GM23338 (cell line): ENCODE data around the gene GPR35.

Experiments used
- CTCF ChIP-seq, 2 experiments: fragments of 200-600 bp in 1 of 2; sonication (generic) in 1 of 2; conservative IDR thresholded peaks; 2 replicates each; pipeline versions ENCODE4 v1.5.1 to v1.6.1; 2016 to 2017; ENCODE audit warnings: antibody characterized with exemption in 2 of 2, low read depth in 2 of 2, mild to moderate bottlenecking in 2 of 2, moderate library complexity in 1 of 2
- EZH2 ChIP-seq: fragments of 200-600 bp; sonication (generic); IDR thresholded peaks from one replicate; pipeline ENCODE4 v1.8.0; 2017; ENCODE audit warnings: antibody characterized with exemption, mild to moderate bottlenecking, low read depth; ENCODE audit not compliant: unreplicated experiment
- EZH2phosphoT487 ChIP-seq: fragments of 200-600 bp; sonication (generic); IDR thresholded peaks from one replicate; pipeline ENCODE4 v1.8.1; 2018; ENCODE audit warnings: antibody characterized with exemption; ENCODE audit not compliant: unreplicated experiment
- JUNB ChIP-seq: IDR thresholded peaks from one replicate; pipeline ENCODE4 v1.6.1; 2016; ENCODE audit warnings: antibody characterized with exemption; ENCODE audit not compliant: unreplicated experiment
- NANOG ChIP-seq: IDR thresholded peaks from 2 replicates; pipeline ENCODE4 v1.6.1; 2016; ENCODE audit warnings: antibody characterized with exemption, borderline replicate concordance
- POLR2AphosphoS5 ChIP-seq: IDR thresholded peaks from 2 replicates; pipeline ENCODE4 v1.6.1; 2016; ENCODE audit warnings: antibody characterized with exemption, low read depth
- REST ChIP-seq: IDR thresholded peaks from one replicate; pipeline ENCODE4 v1.6.1; 2018; ENCODE audit warnings: antibody characterized with exemption; ENCODE audit not compliant: unreplicated experiment
- ZNF331 ChIP-seq: fragments of 250-450 bp; sonication (Bioruptor Pico); IDR thresholded peaks from 2 replicates; pipeline ENCODE4 v1.5.0; 2020; ENCODE audit warnings: low read depth, mild to moderate bottlenecking, moderate library complexity

- TF ChIP-seq CTCF (conservative IDR thresholded peaks at IDR 0.05; ENCODE audit: low read depth in 2 of 2) (no peak), JUNB (no peak), REST (no peak), EZH2phosphoT487 (no peak), EZH2 (no peak), NANOG (no peak), POLR2AphosphoS5 (no peak), ZNF331 (CRISPR knock-in tag) (no peak)
Measured at GRCh38 chr2:240644171-240644651, 18.9 kb downstream of the GPR35 start.
